ENCODE data around the gene TPRG1.

Gene TPRG1

GRCh38 chr3:189294649-189295048, 122.9 kb downstream of the TPRG1 start:
- no peak overlapping the region for H3K4me3 ChIP-seq (ENCODE audit: low read depth, low read length)
- no peak for DNase-seq (ENCODE audit: low read depth)
- no peak for TF ChIP-seq CTCF (IDR thresholded peaks at IDR 0.05; ENCODE audit: insufficient read depth, low read depth, low read length, missing control alignments)

GRCh38 chr3:189295089-189295488, 123.3 kb downstream of the TPRG1 start:
- DNase-seq (ENCODE audit: low read depth): no peak
- no peak overlapping the region for H3K4me3 ChIP-seq (ENCODE audit: low read depth, low read length)
- no peak for TF ChIP-seq CTCF (IDR thresholded peaks at IDR 0.05; ENCODE audit: insufficient read depth, low read depth, low read length, missing control alignments)

GRCh38 chr3:189297932-189298331, 126.2 kb downstream of the TPRG1 start:
- no peak for DNase-seq (ENCODE audit: low read depth)
- TF ChIP-seq CTCF (IDR thresholded peaks at IDR 0.05; ENCODE audit: insufficient read depth, low read depth, low read length, missing control alignments): no peak
- no peak overlapping the region for H3K4me3 ChIP-seq (ENCODE audit: low read depth, low read length)

- TF ChIP-seq CTCF (IDR thresholded peaks at IDR 0.05; ENCODE audit: insufficient read depth, low read depth, low read length, missing control alignments): no peak
- no peak overlapping the region for H3K4me3 ChIP-seq (ENCODE audit: low read depth, low read length)
- DNase-seq (ENCODE audit: low read depth): no peak
Observed at GRCh38 chr3:189298469-189299375, 127.0 kb downstream of the TPRG1 start.

- no peak for DNase-seq (ENCODE audit: low read depth)
- TF ChIP-seq CTCF (IDR thresholded peaks at IDR 0.05; ENCODE audit: insufficient read depth, low read depth, low read length, missing control alignments): no peak
- H3K4me3 ChIP-seq (ENCODE audit: low read depth, low read length): no peak overlapping the region
Observed at GRCh38 chr3:189300345-189300744, 128.6 kb downstream of the TPRG1 start.

GRCh38 chr3:189301479-189301878, 129.7 kb downstream of the TPRG1 start:
- no peak for TF ChIP-seq CTCF (IDR thresholded peaks at IDR 0.05; ENCODE audit: insufficient read depth, low read depth, low read length, missing control alignments)
- no peak for DNase-seq (ENCODE audit: low read depth)
- H3K4me3 ChIP-seq (ENCODE audit: low read depth, low read length): no peak overlapping the region

GRCh38 chr3:189303584-189303983, 131.8 kb downstream of the TPRG1 start:
- H3K4me3 ChIP-seq (ENCODE audit: low read depth, low read length): no peak overlapping the region
- no peak for DNase-seq (ENCODE audit: low read depth)
- no peak for TF ChIP-seq CTCF (IDR thresholded peaks at IDR 0.05; ENCODE audit: insufficient read depth, low read depth, low read length, missing control alignments)
